B cell (primary cell): ENCODE data around the gene TENM4. TPM values are rescaled to one million over a fixed set of nuclear protein-coding genes. Genes with fewer than 3 reads are reported as not detected.

Experiments
- ATAC-seq: fragments of 200-7000 bp; cut with Tn5 transposase; one replicate; pipeline ENCODE4 v1.10.0; 2021; ENCODE audit warnings: low read depth, mild to moderate bottlenecking, moderate number of reproducible peaks, moderate library complexity
- CTCF ChIA-PET: fragments of 350-600 bp; sonication (Branson Sonifier 250); formaldehyde crosslinking; loops from one replicate; lab custom pipeline; 2021; ENCODE audit warnings: antibody characterized with exemption, inconsistent platforms; lab: Charles Lee
- POLR2A ChIA-PET: fragments of 350-600 bp; sonication (Branson Sonifier 250); formaldehyde crosslinking; loops from one replicate; lab custom pipeline; 2021; ENCODE audit warnings: antibody characterized with exemption; lab: Charles Lee
- DNase-seq: peaks from one replicate; pipeline ENCODE4 v3.0.0; 2013
- H2AFZ ChIP-seq: 2 replicates; pipeline ENCODE4 v1.6.1; 2012; ENCODE audit warnings: mild to moderate bottlenecking, low read depth, low read length; ENCODE audit not compliant: insufficient read depth, poor library complexity, severe bottlenecking
- H3K27ac ChIP-seq, 2 donors: 1 replicate in 1 of 2; 2 replicates in 1 of 2; pipeline ENCODE4 v1.5.1; 2012 to 2013; ENCODE audit warnings: low read length in 2 of 2, mild to moderate bottlenecking in 2 of 2, moderate library complexity in 1 of 2
- H3K27me3 ChIP-seq, 4 experiments: fragments of 200-600 bp in 1 of 4; sonication (generic) in 1 of 4; replicated peaks in 1 of 4; 1 replicate in 2 of 4; 2 replicates in 2 of 4; pipeline versions ENCODE4 v1.6.1 to v1.7.0; 2013 to 2016; ENCODE audit warnings: low read length in 3 of 4, mild to moderate bottlenecking in 2 of 4, mixed read lengths in 1 of 4, moderate library complexity in 1 of 4; ENCODE audit not compliant: insufficient read depth in 4 of 4, control insufficient read depth in 3 of 4; ENCODE audit errors: control extremely low read depth in 1 of 4
- H3K36me3 ChIP-seq, 2 experiments: replicated peaks in 1 of 2; 1 replicate in 1 of 2; 2 replicates in 1 of 2; pipeline versions ENCODE4 v1.6.1 to v1.7.1; 2013; ENCODE audit warnings: low read length in 1 of 2; ENCODE audit not compliant: insufficient read depth in 2 of 2, control insufficient read depth in 1 of 2; ENCODE audit errors: control extremely low read depth in 1 of 2, extremely low read depth in 1 of 2
- H3K4me1 ChIP-seq, 2 donors: fragments of 200-600 bp in 1 of 2; sonication (generic) in 1 of 2; 1 replicate in 1 of 2; 2 replicates in 1 of 2; pipeline versions ENCODE4 v1.5.1 to v1.6.1; 2013 to 2017; ENCODE audit warnings: low read length in 2 of 2; ENCODE audit not compliant: control insufficient read depth in 2 of 2, insufficient read depth in 2 of 2
- H3K4me2 ChIP-seq: replicated peaks from 2 replicates; pipeline ENCODE3; 2012; ENCODE audit warnings: mild to moderate bottlenecking, low read depth, low read length; ENCODE audit not compliant: poor library complexity, severe bottlenecking
- H3K4me3 ChIP-seq, 5 experiments: fragments of 200-600 bp in 1 of 5; sonication (generic) in 1 of 5; 1 replicate in 3 of 5; 2 replicates in 2 of 5; pipeline versions ENCODE4 v1.5.1 to v1.7.0; 2011 to 2016; ENCODE audit warnings: low read length in 4 of 5, mild to moderate bottlenecking in 4 of 5, low read depth in 2 of 5, control low read depth in 1 of 5, moderate library complexity in 1 of 5; ENCODE audit not compliant: insufficient read depth in 1 of 5; ENCODE audit errors: control extremely low read depth in 1 of 5, extremely low read depth in 1 of 5
- H3K79me2 ChIP-seq: fragments of 200-600 bp; sonication (generic); one replicate; pipeline ENCODE4 v1.6.0; 2016; ENCODE audit warnings: low read length; ENCODE audit not compliant: control insufficient read depth, insufficient read depth
- H3K9ac ChIP-seq: fragments of 200-600 bp; sonication (generic); 2 replicates; pipeline ENCODE4 v1.6.1; 2017; ENCODE audit warnings: mild to moderate bottlenecking, low read length, moderate library complexity
- H3K9me3 ChIP-seq, 3 donors: one replicate each; pipeline versions ENCODE4 v1.6.1 to v1.7.1; 2013; ENCODE audit warnings: low read length in 2 of 3; ENCODE audit not compliant: control insufficient read depth in 2 of 3, insufficient read depth in 1 of 3; ENCODE audit errors: control extremely low read depth in 1 of 3
- H4K20me1 ChIP-seq: 2 replicates; pipeline ENCODE4 v1.6.0; 2012; ENCODE audit warnings: mild to moderate bottlenecking, low read length; ENCODE audit not compliant: insufficient read depth, control insufficient read depth, poor library complexity, severe bottlenecking
- H3K27ac Mint-ChIP-seq: one replicate; pipeline ENCODE4 v1.8.0; 2021; ENCODE audit warnings: mixed read lengths
- H3K27me3 Mint-ChIP-seq: one replicate; pipeline ENCODE4 v1.8.0; 2021; ENCODE audit warnings: mixed read lengths
- H3K4me1 Mint-ChIP-seq: one replicate; pipeline ENCODE4 v1.8.0; 2021; ENCODE audit warnings: mixed read lengths
- H3K4me3 Mint-ChIP-seq: one replicate; pipeline ENCODE4 v1.8.0; 2021; ENCODE audit warnings: mixed read lengths
- H3K9me3 Mint-ChIP-seq: one replicate; pipeline ENCODE4 v1.8.0; 2022; ENCODE audit warnings: mixed read lengths; ENCODE audit not compliant: insufficient read depth
- EZH2 ChIP-seq: IDR thresholded peaks from 2 replicates; pipeline ENCODE4 v1.6.1; 2012; ENCODE audit warnings: borderline replicate concordance, low read depth, mild to moderate bottlenecking, moderate library complexity, low read length; ENCODE audit not compliant: insufficient read depth, poor library complexity, severe bottlenecking
- WGBS: methylation state at CpG from one replicate; pipeline ENCODE4 v1.1.5; 2013; ENCODE audit warnings: missing lambda C conversion rate; ENCODE audit not compliant: insufficient coverage; 5-methylcytosine and 5-hydroxymethylcytosine counted together
- intact Hi-C: fragments of 100-400 bp; cut with micrococcal nuclease; formaldehyde crosslinking; loops from one replicate; pipeline ENCODE4 v1.10.0; 2022
- polyA plus RNA-seq: library from polyadenylated mRNA; depleted of rRNA; stranded (reverse); fragments of >200 nt; gene quantifications from 2 replicates; pipeline ENCODE4 v1.2.3, GENCODE V29; 2012
- total RNA-seq, 2 donors: library from RNA; stranded (reverse); fragments of 120-200 nt in 1 of 2; gene quantifications; 1 replicate in 1 of 2; 2 replicates in 1 of 2; pipeline versions ENCODE4 v1.2.3 to v1.2.4, GENCODE V29; 2013 to 2022
- TF ChIP-seq, protein P1 (sequence below): fragments of 200-600 bp; IDR thresholded peaks from one replicate; pipeline ENCODE4 v1.8.0; 2022; ENCODE audit warnings: antibody characterized with exemption, mild to moderate bottlenecking

TENM4 gene
- total and polyA plus RNA-seq, 2 donors (not counting 1 experiment from before 2014, with no cell fraction given) = 0.09 to 5.7 TPM

DNA sequence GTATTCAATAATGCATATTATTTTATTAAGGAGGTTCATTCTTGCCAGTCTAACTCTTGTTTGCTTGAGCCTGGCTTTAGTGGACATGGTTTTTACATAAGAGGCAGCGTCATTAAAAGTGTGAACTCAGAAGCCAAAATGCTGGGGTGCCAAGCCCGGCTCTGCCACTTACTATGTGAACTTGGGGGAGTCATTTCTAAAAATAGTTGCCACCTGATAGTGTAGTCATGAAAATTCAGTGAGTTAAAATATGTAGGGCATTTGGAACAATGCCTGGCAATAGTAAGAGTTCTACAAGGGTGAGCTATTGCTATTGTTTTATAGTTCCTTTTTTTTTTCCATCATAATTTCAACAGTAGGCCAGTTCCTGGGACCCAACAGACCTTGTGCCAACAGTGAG lies 49.9 kb downstream of the TENM4 start:
- Histone ChIP-seq H3K4me3 (no peak overlapping the region), H3K36me3 (no peaks in the 10 kb centered on the region), H3K4me1 (peaks cover 9 to 12% of the 10 kb centered on the region in 2 donors), H3K9me3 (peaks cover 0 to 5% (median 0%) of the 10 kb centered on the region in 3 donors), H3K4me2 (no peak overlapping the region), H3K79me2 (no peaks in the 10 kb centered on the region), H3K9ac (no peak overlapping the region), H3K27me3 (peaks cover 0 to 47% (median 5%) of the 10 kb centered on the region in 4 experiments), H2AFZ (no peak overlapping the region), H4K20me1 (no peaks in the 10 kb centered on the region), H3K27ac (no peak overlapping the region)
- 92% methylated on average over 2 of the region's 2 CpGs for WGBS
- Mint-ChIP-seq H3K27me3 (peaks cover 54% of the 10 kb centered on the region), H3K27ac (no peak overlapping the region), H3K4me1 (peaks cover 16% of the 10 kb centered on the region), H3K4me3 (no peak overlapping the region), H3K9me3 (no peaks in the 10 kb centered on the region)
- TF ChIP-seq EZH2 = no peak
- TF ChIP-seq, protein P1, sequence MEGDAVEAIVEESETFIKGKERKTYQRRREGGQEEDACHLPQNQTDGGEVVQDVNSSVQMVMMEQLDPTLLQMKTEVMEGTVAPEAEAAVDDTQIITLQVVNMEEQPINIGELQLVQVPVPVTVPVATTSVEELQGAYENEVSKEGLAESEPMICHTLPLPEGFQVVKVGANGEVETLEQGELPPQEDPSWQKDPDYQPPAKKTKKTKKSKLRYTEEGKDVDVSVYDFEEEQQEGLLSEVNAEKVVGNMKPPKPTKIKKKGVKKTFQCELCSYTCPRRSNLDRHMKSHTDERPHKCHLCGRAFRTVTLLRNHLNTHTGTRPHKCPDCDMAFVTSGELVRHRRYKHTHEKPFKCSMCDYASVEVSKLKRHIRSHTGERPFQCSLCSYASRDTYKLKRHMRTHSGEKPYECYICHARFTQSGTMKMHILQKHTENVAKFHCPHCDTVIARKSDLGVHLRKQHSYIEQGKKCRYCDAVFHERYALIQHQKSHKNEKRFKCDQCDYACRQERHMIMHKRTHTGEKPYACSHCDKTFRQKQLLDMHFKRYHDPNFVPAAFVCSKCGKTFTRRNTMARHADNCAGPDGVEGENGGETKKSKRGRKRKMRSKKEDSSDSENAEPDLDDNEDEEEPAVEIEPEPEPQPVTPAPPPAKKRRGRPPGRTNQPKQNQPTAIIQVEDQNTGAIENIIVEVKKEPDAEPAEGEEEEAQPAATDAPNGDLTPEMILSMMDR = no peak
- ATAC-seq (no peak), DNase-seq (no peak)
- POLR2A ChIA-PET = no interaction called here
- intact Hi-C loops = no loop called here
- CTCF ChIA-PET = no interaction called here

DNA sequence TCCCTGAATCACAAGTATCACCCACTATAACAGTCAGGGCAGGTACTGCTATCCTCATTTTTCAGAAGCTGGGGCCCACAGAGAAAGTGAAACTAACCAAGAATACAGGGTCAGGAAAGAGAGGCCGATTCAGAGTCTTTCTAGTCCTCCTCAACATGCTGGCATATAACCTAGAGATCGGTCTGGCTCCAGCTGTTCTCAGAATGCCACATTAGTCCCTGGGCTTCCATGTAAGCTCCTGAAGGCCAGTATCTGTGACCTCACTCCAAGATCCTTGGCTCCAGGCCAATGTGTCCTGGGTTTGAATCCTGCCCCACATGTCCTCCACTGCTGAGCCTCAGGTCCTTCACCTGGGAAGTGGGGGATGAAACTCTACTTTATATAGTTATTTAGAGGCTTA lies 50.4 kb downstream of the TENM4 start:
- Mint-ChIP-seq H3K4me3 (no peak overlapping the region), H3K4me1 (peaks cover 16% of the 10 kb centered on the region), H3K27me3 (peaks cover 55% of the 10 kb centered on the region), H3K27ac (no peak overlapping the region), H3K9me3 (no peaks in the 10 kb centered on the region)
- intact Hi-C loops = no loop called here
- Histone ChIP-seq H3K27me3 (peaks cover 0 to 46% (median 5%) of the 10 kb centered on the region in 4 experiments), H3K9ac (no peak overlapping the region), H3K4me3 (no peak overlapping the region), H3K4me2 (no peak overlapping the region), H3K4me1 (peaks cover 9 to 12% of the 10 kb centered on the region in 2 donors), H3K79me2 (no peaks in the 10 kb centered on the region), H4K20me1 (no peaks in the 10 kb centered on the region), H3K9me3 (peaks cover 0 to 5% (median 0%) of the 10 kb centered on the region in 3 donors), H2AFZ (no peak overlapping the region), H3K27ac (no peak overlapping the region), H3K36me3 (no peaks in the 10 kb centered on the region)
- ATAC-seq (no peak), DNase-seq (no peak)
- 87% methylated on average over 2 of the region's 2 CpGs for WGBS
- no peak for TF ChIP-seq EZH2
- TF ChIP-seq, protein P1 = no peak
- CTCF ChIA-PET = no interaction called here
- POLR2A ChIA-PET = no interaction called here
